Inflammatory macrophage treated with lipopolysaccharide for 4 hours (primary cell): ENCODE results near the gene PRM1.
A peak's percentile ranks its signal among the peaks of the same experiment; 100 is the strongest.

Experiments used
- DNase-seq: peaks from one replicate; pipeline ENCODE4 v3.0.0-alpha.2; 2020

PRM1 gene

GRCh38 chr16:11270602-11271162 is 10.4 kb downstream of the PRM1 start:
- no peak for DNase-seq

- DNase-seq: no peak
Measured at GRCh38 chr16:11268921-11269375, 12.2 kb downstream of the PRM1 start, which contains the start of gene TNP2. TNP2 (minus strand) TSS chr16:11269325; CDS start chr16:11269262, 63 bp downstream.

GRCh38 chr16:11265124-11265523 is 16.0 kb downstream of the PRM1 start:
- no peak for DNase-seq

GRCh38 chr16:11264155-11264832 is 16.8 kb downstream of the PRM1 start:
- DNase-seq: peak; percentile 48

- DNase-seq: no peak
Measured at GRCh38 chr16:11263737-11264136, 17.4 kb downstream of the PRM1 start.

- no peak for DNase-seq
Measured at GRCh38 chr16:11262915-11263314, 18.2 kb downstream of the PRM1 start.

GRCh38 chr16:11260596-11260966 is 20.5 kb downstream of the PRM1 start:
- DNase-seq: no peak

- DNase-seq: no peak
Measured at GRCh38 chr16:11259655-11260595, 21.2 kb downstream of the PRM1 start.

GRCh38 chr16:11258553-11259492 is 22.3 kb downstream of the PRM1 start:
- peak; percentile 90 for DNase-seq

GRCh38 chr16:11257131-11257938 is 23.8 kb downstream of the PRM1 start:
- peak; percentile 87 for DNase-seq

GRCh38 chr16:11256661-11257130 is 24.4 kb downstream of the PRM1 start:
- peak; percentile 71 for DNase-seq

GRCh38 chr16:11255737-11256660 is 25.1 kb downstream of the PRM1 start, which contains the start of gene SOCS1:
SOCS1 (minus strand) TSS chr16:11256204; CDS start chr16:11255478, 726 bp downstream.
- peak; percentile 92 for DNase-seq

- DNase-seq: peak; percentile 43
Measured at GRCh38 chr16:11254913-11255736, 26.0 kb downstream of the PRM1 start.

GRCh38 chr16:11253995-11254912 is 26.9 kb downstream of the PRM1 start:
- no peak for DNase-seq

GRCh38 chr16:11253009-11253994 is 27.8 kb downstream of the PRM1 start:
- no peak for DNase-seq

GRCh38 chr16:11252482-11252931 is 28.6 kb downstream of the PRM1 start:
- no peak for DNase-seq
